ENCODE results near the gene CCR7. TPM values are rescaled to one million over a fixed set of nuclear protein-coding genes. Genes with fewer than 3 reads are reported as not detected.

CCR7 gene
- total RNA-seq, 6 experiments from 2014 or later: not detected

DNA sequence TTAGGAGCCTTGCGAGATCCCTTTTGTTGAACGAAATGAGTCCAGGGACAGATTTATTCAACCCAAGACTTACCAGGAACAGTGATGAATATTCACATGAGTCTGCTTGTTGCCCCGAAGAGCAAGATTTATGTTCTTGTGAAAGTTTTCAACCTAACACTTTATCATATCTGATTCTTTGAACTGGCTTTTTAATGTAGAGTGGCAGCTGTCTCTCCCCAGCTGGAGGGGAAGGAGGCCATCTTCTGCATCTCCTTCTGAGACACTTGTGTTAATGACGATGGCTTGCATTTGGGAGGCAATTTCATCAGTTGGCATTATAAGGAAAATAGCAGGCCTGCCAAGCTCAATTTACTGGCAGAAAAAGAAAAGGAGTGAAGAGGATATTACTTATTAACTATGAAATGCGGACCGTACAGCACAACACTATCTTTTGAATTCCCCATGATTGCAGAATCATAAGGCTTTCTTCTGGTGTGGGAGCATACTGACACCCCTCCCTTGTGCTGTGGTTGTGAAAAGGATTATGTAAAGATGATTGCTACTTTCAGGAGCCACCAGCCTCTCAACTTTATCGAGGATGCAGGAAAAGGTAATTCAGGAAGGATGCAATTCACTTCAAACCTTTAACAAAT, 46.7 kb upstream of the CCR7 start:
- H3K4me1 Mint-ChIP-seq (ENCODE audit: low read depth): no peaks in the 10 kb centered on the region
- H3K9me3 Mint-ChIP-seq: no peaks in the 10 kb centered on the region
- peaks cover 48% of the 10 kb centered on the region for H3K27me3 Mint-ChIP-seq (ENCODE audit: insufficient read depth)
- TF ChIP-seq, protein P1, sequence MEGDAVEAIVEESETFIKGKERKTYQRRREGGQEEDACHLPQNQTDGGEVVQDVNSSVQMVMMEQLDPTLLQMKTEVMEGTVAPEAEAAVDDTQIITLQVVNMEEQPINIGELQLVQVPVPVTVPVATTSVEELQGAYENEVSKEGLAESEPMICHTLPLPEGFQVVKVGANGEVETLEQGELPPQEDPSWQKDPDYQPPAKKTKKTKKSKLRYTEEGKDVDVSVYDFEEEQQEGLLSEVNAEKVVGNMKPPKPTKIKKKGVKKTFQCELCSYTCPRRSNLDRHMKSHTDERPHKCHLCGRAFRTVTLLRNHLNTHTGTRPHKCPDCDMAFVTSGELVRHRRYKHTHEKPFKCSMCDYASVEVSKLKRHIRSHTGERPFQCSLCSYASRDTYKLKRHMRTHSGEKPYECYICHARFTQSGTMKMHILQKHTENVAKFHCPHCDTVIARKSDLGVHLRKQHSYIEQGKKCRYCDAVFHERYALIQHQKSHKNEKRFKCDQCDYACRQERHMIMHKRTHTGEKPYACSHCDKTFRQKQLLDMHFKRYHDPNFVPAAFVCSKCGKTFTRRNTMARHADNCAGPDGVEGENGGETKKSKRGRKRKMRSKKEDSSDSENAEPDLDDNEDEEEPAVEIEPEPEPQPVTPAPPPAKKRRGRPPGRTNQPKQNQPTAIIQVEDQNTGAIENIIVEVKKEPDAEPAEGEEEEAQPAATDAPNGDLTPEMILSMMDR (IDR thresholded peaks at IDR 0.05): no peak
- no peak overlapping the region for H3K4me3 Mint-ChIP-seq
- no peak for DNase-seq
- no peak overlapping the region for H3K27ac Mint-ChIP-seq
- H3K36me3 Mint-ChIP-seq (ENCODE audit: low read depth): no peaks in the 10 kb centered on the region

DNA sequence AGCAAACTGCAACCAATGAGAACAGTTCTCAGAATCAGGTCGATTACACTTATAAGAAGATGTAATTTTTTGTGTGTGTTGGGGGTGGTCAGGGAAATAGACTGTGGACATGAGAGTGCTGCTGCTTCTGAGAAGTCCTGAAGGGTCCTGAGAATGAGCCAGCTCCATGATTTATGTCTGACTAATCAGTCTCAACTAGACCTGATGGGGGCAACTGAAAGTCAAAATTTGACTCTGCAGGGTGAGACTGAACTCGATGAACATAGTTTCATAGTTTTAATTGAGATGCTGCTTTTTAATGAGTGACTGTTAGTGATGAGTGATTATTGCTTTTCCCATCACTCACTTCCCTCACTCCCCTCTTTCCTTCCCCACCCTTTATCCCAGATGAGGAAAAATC, 45.1 kb upstream of the CCR7 start:
- Mint-ChIP-seq H3K4me3 (no peak overlapping the region), H3K27ac (no peak overlapping the region), H3K27me3 (ENCODE audit: insufficient read depth) (peaks cover 36% of the 10 kb centered on the region), H3K36me3 (ENCODE audit: low read depth) (no peaks in the 10 kb centered on the region), H3K9me3 (no peaks in the 10 kb centered on the region), H3K4me1 (ENCODE audit: low read depth) (no peaks in the 10 kb centered on the region)
- TF ChIP-seq, protein P1 (IDR thresholded peaks at IDR 0.05): no peak
- DNase-seq: no peak

GRCh38 chr17:40608061-40608581, 42.8 kb upstream of the CCR7 start:
- peaks cover 33% of the 10 kb centered on the region for H3K27me3 Mint-ChIP-seq (ENCODE audit: insufficient read depth)
- no peak for DNase-seq
- H3K9me3 Mint-ChIP-seq: no peaks in the 10 kb centered on the region
- no peaks in the 10 kb centered on the region for H3K4me1 Mint-ChIP-seq (ENCODE audit: low read depth)
- no peaks in the 10 kb centered on the region for H3K36me3 Mint-ChIP-seq (ENCODE audit: low read depth)
- TF ChIP-seq, protein P1 (IDR thresholded peaks at IDR 0.05): no peak
- no peak overlapping the region for H3K4me3 Mint-ChIP-seq
- no peak overlapping the region for H3K27ac Mint-ChIP-seq

DNA sequence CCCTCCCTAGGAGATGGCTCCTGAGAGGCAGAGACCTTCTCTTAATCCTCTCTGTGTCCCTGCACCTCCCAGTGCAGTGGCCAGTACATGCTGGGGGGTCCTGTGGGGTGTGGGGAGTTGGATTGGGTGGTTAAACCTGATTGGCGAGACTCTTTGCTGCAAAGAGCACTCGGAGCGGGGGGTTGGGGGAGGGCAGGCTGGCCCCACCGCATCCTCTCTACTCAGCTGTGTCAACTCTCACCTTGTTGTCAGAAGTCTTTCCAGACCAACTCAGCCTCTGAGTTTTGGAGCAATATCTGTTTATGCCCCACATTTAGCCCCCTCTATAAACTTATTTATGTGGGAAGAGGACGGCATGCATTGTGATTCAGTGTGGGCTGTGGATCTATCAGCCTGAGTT, 42.4 kb upstream of the CCR7 start:
- Mint-ChIP-seq H3K4me1 (ENCODE audit: low read depth) (no peaks in the 10 kb centered on the region), H3K27me3 (ENCODE audit: insufficient read depth) (peaks cover 31% of the 10 kb centered on the region), H3K36me3 (ENCODE audit: low read depth) (no peaks in the 10 kb centered on the region), H3K4me3 (no peak overlapping the region), H3K9me3 (no peaks in the 10 kb centered on the region), H3K27ac (no peak overlapping the region)
- no peak for DNase-seq
- TF ChIP-seq, protein P1 (IDR thresholded peaks at IDR 0.05): no peak

- no peaks in the 10 kb centered on the region for H3K9me3 Mint-ChIP-seq
- TF ChIP-seq, protein P1 (IDR thresholded peaks at IDR 0.05): no peak
- H3K27me3 Mint-ChIP-seq (ENCODE audit: insufficient read depth): peaks cover 26% of the 10 kb centered on the region
- DNase-seq: no peak
- H3K27ac Mint-ChIP-seq: no peak overlapping the region
- H3K4me3 Mint-ChIP-seq: no peak overlapping the region
- no peaks in the 10 kb centered on the region for H3K4me1 Mint-ChIP-seq (ENCODE audit: low read depth)
- no peaks in the 10 kb centered on the region for H3K36me3 Mint-ChIP-seq (ENCODE audit: low read depth)
Measured at GRCh38 chr17:40606548-40607353, 41.5 kb upstream of the CCR7 start.

All from HFFc6 (cell line).